ENCODE results near the gene PTHLH. TPM values are rescaled to one million over a fixed set of nuclear protein-coding genes. Genes with fewer than 3 reads are reported as not detected.

PTHLH gene
- total and polyA plus RNA-seq, 5 experiments from 2014 or later: not detected

GRCh38 chr12:27919671-27920235 is 52.8 kb downstream of the PTHLH start:
- DNase-seq (no peak), ATAC-seq (no peak)
- POLR2A ChIA-PET: no interaction called here
- H3K27ac Mint-ChIP-seq: no peak overlapping the region
- H3K36me3 Mint-ChIP-seq: no peaks in the 10 kb centered on the region
- H3K4me1 Mint-ChIP-seq: no peaks in the 10 kb centered on the region
- no peak overlapping the region for H3K4me3 Mint-ChIP-seq
- peaks cover 0 to 10% (median 0%) of the 10 kb centered on the region in 9 donors for H3K9me3 Mint-ChIP-seq
- H3K27me3 Mint-ChIP-seq: peaks cover 11 to 41% (median 16%) of the 10 kb centered on the region in 5 donors

- Mint-ChIP-seq H3K9me3 (peaks cover 0 to 19% (median 0%) of the 10 kb centered on the region in 9 donors), H3K36me3 (no peaks in the 10 kb centered on the region), H3K27me3 (peaks cover 10 to 32% (median 18%) of the 10 kb centered on the region in 5 donors), H3K4me3 (no peak overlapping the region), H3K4me1 (no peaks in the 10 kb centered on the region), H3K27ac (no peak overlapping the region)
- DNase-seq (no peak), ATAC-seq (no peak)
- POLR2A ChIA-PET: no interaction called here
Measured at GRCh38 chr12:27915536-27915935, 57.0 kb downstream of the PTHLH start.

GRCh38 chr12:27915021-27915420 is 57.5 kb downstream of the PTHLH start:
- no peak for ATAC-seq
- Mint-ChIP-seq H3K36me3 (no peaks in the 10 kb centered on the region), H3K4me3 (no peak overlapping the region), H3K27ac (no peak overlapping the region), H3K27me3 (peaks cover 11 to 33% (median 13%) of the 10 kb centered on the region in 5 donors), H3K9me3 (peaks cover 0 to 19% (median 0%) of the 10 kb centered on the region in 9 donors), H3K4me1 (no peaks in the 10 kb centered on the region)
- POLR2A ChIA-PET: no interaction called here
- no peak for DNase-seq

- H3K27ac Mint-ChIP-seq: no peak overlapping the region
- POLR2A ChIA-PET: no interaction called here
- peaks cover 0 to 19% (median 0%) of the 10 kb centered on the region in 9 donors for H3K9me3 Mint-ChIP-seq
- H3K4me3 Mint-ChIP-seq: no peak overlapping the region
- ATAC-seq: no peak
- no peaks in the 10 kb centered on the region for H3K4me1 Mint-ChIP-seq
- no peaks in the 10 kb centered on the region for H3K36me3 Mint-ChIP-seq
- peaks cover 11 to 41% (median 19%) of the 10 kb centered on the region in 5 donors for H3K27me3 Mint-ChIP-seq
- DNase-seq: no peak
Measured at GRCh38 chr12:27913999-27914614, 58.4 kb downstream of the PTHLH start.

- POLR2A ChIA-PET: no interaction called here
- no peaks in the 10 kb centered on the region for H3K4me1 Mint-ChIP-seq
- peaks cover 0 to 19% (median 0%) of the 10 kb centered on the region in 9 donors for H3K9me3 Mint-ChIP-seq
- H3K4me3 Mint-ChIP-seq: no peak overlapping the region
- peaks cover 13 to 37% (median 18%) of the 10 kb centered on the region in 5 donors for H3K27me3 Mint-ChIP-seq
- H3K27ac Mint-ChIP-seq: no peak overlapping the region
- no peak for DNase-seq
- ATAC-seq: no peak
- H3K36me3 Mint-ChIP-seq: peaks cover 0 to under 1% (median 0%) of the 10 kb centered on the region in 3 donors
Measured at GRCh38 chr12:27911397-27911796, 61.1 kb downstream of the PTHLH start.

Other genes starting within 250 kb of the PTHLH start
- gene KLHL42, start 192.5 kb downstream of the PTHLH start, total RNA-seq: 10 to 100 TPM; 20.9 to 25.7 TPM
- gene KLHL42, start 192.5 kb downstream of the PTHLH start, polyA plus RNA-seq: 10 to 100 TPM in 2 of 3 donors, 1 to 10 TPM in 1; 8.5 to 11.3 (median 11.0) TPM
- not detected for gene MANSC4, start 192.5 kb downstream of the PTHLH start, total RNA-seq
- not detected for gene MANSC4, start 192.5 kb downstream of the PTHLH start, polyA plus RNA-seq
- gene CCDC91, start 217.7 kb upstream of the PTHLH start, total RNA-seq: 10 to 100 TPM; 80.0 to 84.6 TPM
- gene CCDC91, start 217.7 kb upstream of the PTHLH start, polyA plus RNA-seq: 10 to 100 TPM; 57.7 to 73.5 (median 70.1) TPM